Right cardiac atrium (tissue), 5 donors: ENCODE data around the gene TAAR9. TPM values are rescaled to one million over a fixed set of nuclear protein-coding genes. Genes with fewer than 3 reads are reported as not detected.
A peak's percentile ranks its signal among the peaks of the same experiment; 100 is the strongest.
"Not testable (repeated sequence)": the region's sequence is repeated elsewhere in the genome, so short reads cannot be mapped to it uniquely, and the experiment has no call there.

Source experiments
- ATAC-seq, 2 donors: fragments of 200-7000 bp; cut with Tn5 transposase; one replicate each; pipeline versions ENCODE4 v1.8.0 to v1.9.1; 2020; ENCODE audit warnings: moderate library complexity in 2 of 2, mild to moderate bottlenecking in 1 of 2
- DNase-seq, 3 donors: peaks; one replicate each; pipeline ENCODE4 v3.0.0-alpha.2; 2020
- H3K27ac ChIP-seq: one replicate; pipeline ENCODE4 v1.5.1; 2013; ENCODE audit warnings: mild to moderate bottlenecking, low read length, control low read depth, moderate library complexity
- H3K27me3 ChIP-seq: one replicate; pipeline ENCODE4 v1.6.1; 2013; ENCODE audit not compliant: control insufficient read depth, insufficient read depth
- H3K4me1 ChIP-seq: one replicate; pipeline ENCODE4 v1.6.1; 2013; ENCODE audit warnings: low read length; ENCODE audit not compliant: control insufficient read depth, insufficient read depth
- H3K4me3 ChIP-seq: one replicate; pipeline ENCODE4 v1.5.1; 2013; ENCODE audit warnings: low read length, control low read depth
- H3K9me3 ChIP-seq: one replicate; pipeline ENCODE4 v1.6.1; 2013; ENCODE audit warnings: low read length; ENCODE audit not compliant: control insufficient read depth
- WGBS: extraction: QIAGEN DNeasy Blood & Tissue Kit; methylation state at CpG from one replicate; pipeline ENCODE4 v1.1.7; 2013; 5-methylcytosine and 5-hydroxymethylcytosine counted together
- intact Hi-C, 4 donors: fragments of 100-400 bp; cut with DNase I; formaldehyde crosslinking; loops; one replicate each; pipeline versions ENCODE4 v1.11.0 to v1.14.0; 2022 to 2023
- polyA plus RNA-seq: library from polyadenylated mRNA; stranded (reverse); fragments of 200-250 nt; gene quantifications from one replicate; pipeline ENCODE4 v1.2.3, GENCODE V29; 2013
- total RNA-seq, 4 donors: library from RNA; stranded (reverse); fragmentation: NEBNext Ultra II Directional; extraction: Animal tissue kit (Norgen Biotek cat#: 25700); gene quantifications; one replicate each; pipeline ENCODE4 v1.2.1, GENCODE V29; 2021
- donor health status: healthy with polysubstance abuse.
- donor health status: DM: no; HTN: yes; CAD: no.
- donor health status: DM: no; HTN: no; CAD: no.
- donor health status: DM: no; HTN: yes; CAD: no; lungs with severe emphysema.
- donor health status: DM: yes; HTN: yes; CAD: no.

Gene TAAR9
- total and polyA plus RNA-seq, 5 donors, result not detected

DNA sequence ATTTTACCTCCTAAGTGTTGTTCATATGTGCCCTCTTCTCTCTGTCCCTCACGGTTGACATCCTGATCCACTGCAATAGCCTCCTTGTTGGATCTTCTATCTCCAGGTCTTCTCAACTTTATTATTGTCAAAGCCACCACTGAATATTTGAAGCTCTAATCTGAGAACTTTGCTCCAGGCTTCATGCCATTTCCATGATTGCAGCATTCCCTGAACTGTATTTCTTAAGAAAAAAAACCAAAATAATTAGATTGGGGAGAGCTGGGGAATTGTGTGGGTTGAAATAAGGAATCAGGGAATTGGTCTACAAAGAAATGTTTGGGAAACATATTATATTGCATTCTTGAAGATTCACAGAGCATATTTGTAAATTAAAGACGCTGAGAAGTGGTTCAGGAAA lies 22.7 kb upstream of the TAAR9 start:
- Histone ChIP-seq H3K4me1 (peaks cover 4% of the 10 kb centered on the region), H3K9me3 (no peaks in the 10 kb centered on the region), H3K27me3 (no peaks in the 10 kb centered on the region), H3K27ac (no peak overlapping the region), H3K4me3 (no peak overlapping the region)
- intact Hi-C loops, result no loop called here
- no peak for DNase-seq
- ATAC-seq, result no peak
- WGBS, result 59% methylated on average over 2 of the region's 2 CpGs

GRCh38 chr6:132520953-132521352 lies 17.1 kb upstream of the TAAR9 start:
- DNase-seq (no peak), ATAC-seq (no peak)
- intact Hi-C loops, result loop anchor here in 1 of 4 donors (10.0 kb wide), 1 partner anchor 274 kb away; the partner anchor contains the start of gene SLC18B1
- Histone ChIP-seq H3K4me1 (no peaks in the 10 kb centered on the region), H3K27me3 (no peaks in the 10 kb centered on the region), H3K27ac (no peak overlapping the region), H3K4me3 (no peak overlapping the region), H3K9me3 (no peaks in the 10 kb centered on the region)
- 48% methylated on average over 2 of the region's 2 CpGs for WGBS

GRCh38 chr6:132524646-132525045 lies 13.4 kb upstream of the TAAR9 start:
- Histone ChIP-seq H3K4me3 (no peak overlapping the region), H3K4me1 (no peaks in the 10 kb centered on the region), H3K27ac (no peak overlapping the region), H3K27me3 (no peaks in the 10 kb centered on the region), H3K9me3 (no peaks in the 10 kb centered on the region)
- 91% methylated on average over 5 of the region's 5 CpGs for WGBS
- ATAC-seq (no peak), DNase-seq (no peak)
- intact Hi-C loops, result loop anchor here in 1 of 4 donors (10.0 kb wide), 1 partner anchor 270 kb away; the partner anchor contains the start of gene SLC18B1

GRCh38 chr6:132525866-132526265 lies 12.2 kb upstream of the TAAR9 start:
- 79% methylated on average over 4 of the region's 4 CpGs for WGBS
- Histone ChIP-seq H3K27me3 (no peaks in the 10 kb centered on the region), H3K4me1 (no peaks in the 10 kb centered on the region), H3K9me3 (no peaks in the 10 kb centered on the region), H3K4me3 (no peak overlapping the region), H3K27ac (no peak overlapping the region)
- intact Hi-C loops, result loop anchor here in 1 of 4 donors (10.0 kb wide), 1 partner anchor 269 kb away; the partner anchor contains the start of gene SLC18B1
- ATAC-seq, result no peak
- no peak for DNase-seq

DNA sequence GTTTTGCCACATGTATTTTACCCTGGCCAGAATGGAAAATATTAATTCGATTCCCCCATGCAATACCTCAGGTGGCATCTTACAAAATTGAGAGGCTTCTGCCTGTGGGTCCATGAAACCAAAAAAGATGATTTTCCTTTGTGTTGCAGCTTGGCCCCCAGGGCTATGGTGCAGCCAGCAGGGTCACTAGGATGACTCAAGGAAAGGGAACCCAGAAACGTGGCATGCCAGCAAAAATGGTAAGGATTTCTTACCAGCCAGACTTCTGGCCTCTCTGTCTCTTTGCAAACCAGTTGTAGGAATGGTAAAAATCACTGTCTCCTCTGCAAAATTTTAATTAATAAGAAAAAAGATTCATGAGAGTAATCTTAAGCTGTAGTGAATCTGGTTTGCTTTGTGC lies 11.6 kb upstream of the TAAR9 start:
- no peaks in the 10 kb centered on the region for H3K4me1 ChIP-seq
- intact Hi-C loops, result loop anchor here in 1 of 4 donors (10.0 kb wide), 1 partner anchor 268 kb away; the partner anchor contains the start of gene SLC18B1
- H3K27me3 ChIP-seq, result no peaks in the 10 kb centered on the region
- no peak overlapping the region for H3K4me3 ChIP-seq
- ATAC-seq, result no peak
- no peak overlapping the region for H3K27ac ChIP-seq
- 60% methylated on average over 2 of the region's 2 CpGs for WGBS
- H3K9me3 ChIP-seq, result no peaks in the 10 kb centered on the region
- DNase-seq, result no peak

DNA sequence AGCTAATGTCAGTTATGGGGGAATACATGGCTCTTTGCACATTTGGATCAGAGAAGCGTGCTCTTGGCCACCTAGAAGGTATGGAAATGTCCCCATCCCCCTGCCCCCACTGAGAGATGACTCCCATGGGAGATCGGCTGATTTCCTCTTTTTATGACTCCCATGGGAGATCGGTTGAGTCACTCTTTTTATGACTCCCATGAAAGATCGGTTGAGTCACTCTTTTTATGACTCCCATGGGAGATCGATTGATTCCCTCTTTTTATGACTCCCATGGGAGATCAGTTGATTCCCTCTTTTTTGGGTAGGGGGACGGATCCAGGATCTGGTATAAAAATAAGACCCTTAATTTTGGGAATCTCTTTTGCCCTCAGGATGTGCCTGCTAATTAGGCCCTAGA lies 10.3 kb upstream of the TAAR9 start:
- DNase-seq, result no peak
- 80% methylated on average over 6 of the region's 6 CpGs for WGBS
- H3K27me3 ChIP-seq, result no peaks in the 10 kb centered on the region
- no peaks in the 10 kb centered on the region for H3K9me3 ChIP-seq
- no peaks in the 10 kb centered on the region for H3K4me1 ChIP-seq
- H3K27ac ChIP-seq, result no peak overlapping the region
- no peak for ATAC-seq
- no peak overlapping the region for H3K4me3 ChIP-seq
- intact Hi-C loops, result loop anchor here in 1 of 4 donors (10.0 kb wide), 1 partner anchor 267 kb away; the partner anchor contains the start of gene SLC18B1

DNA sequence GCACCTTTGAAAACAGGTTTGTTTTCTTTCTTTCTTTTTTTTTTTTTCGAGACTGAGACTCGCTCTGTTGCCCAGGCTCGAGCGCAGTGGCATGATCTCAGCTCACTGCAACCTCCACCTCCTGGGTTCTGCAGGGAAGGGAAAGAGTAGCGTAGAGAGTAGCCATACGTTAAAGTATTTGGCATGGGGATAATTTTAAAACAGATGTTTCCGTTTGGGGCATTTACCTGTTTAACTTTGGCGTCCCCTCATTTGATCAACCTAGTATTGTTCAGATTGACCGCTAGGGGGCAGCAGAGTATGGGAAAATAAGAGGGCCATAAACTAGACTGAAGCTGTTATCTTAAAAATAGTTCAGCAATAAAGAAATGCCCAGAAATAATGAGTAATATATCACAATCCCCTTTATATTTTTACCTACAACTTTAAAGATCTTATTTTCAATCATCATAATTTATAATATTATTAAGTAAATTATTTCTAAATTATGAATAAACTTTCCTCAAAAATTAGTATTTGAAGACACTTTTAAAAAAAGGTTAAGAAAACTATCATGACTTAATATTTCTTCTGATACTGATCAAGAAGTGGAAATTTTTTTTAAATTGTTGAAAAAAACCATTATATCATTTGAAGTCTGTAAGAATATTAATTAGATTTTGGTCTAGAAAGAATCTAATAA lies 7.6 kb upstream of the TAAR9 start:
- Histone ChIP-seq H3K27ac (no peak overlapping the region), H3K4me3 (no peak overlapping the region), H3K9me3 (no peaks in the 10 kb centered on the region), H3K27me3 (no peaks in the 10 kb centered on the region), H3K4me1 (no peaks in the 10 kb centered on the region)
- peak; percentile 70 to 72 for ATAC-seq
- DNase-seq, result peak in 1 of 3 donors; percentile 39
- intact Hi-C loops, result loop anchor here in 1 of 4 donors (10.0 kb wide), 1 partner anchor 264 kb away; the partner anchor contains the start of gene SLC18B1
- WGBS, result 22% methylated on average over 9 of the region's 9 CpGs

GRCh38 chr6:132534546-132534945 lies 3.5 kb upstream of the TAAR9 start:
- not testable (repeated sequence) for H3K9me3 ChIP-seq, H3K4me1 ChIP-seq, ATAC-seq, H3K27ac ChIP-seq, DNase-seq, H3K4me3 ChIP-seq, H3K27me3 ChIP-seq
- 75% methylated on average over 2 of the region's 2 CpGs for WGBS
- intact Hi-C loops, result loop anchor here in 1 of 4 donors (10.0 kb wide), 1 partner anchor 260 kb away; the partner anchor contains the start of gene SLC18B1

DNA sequence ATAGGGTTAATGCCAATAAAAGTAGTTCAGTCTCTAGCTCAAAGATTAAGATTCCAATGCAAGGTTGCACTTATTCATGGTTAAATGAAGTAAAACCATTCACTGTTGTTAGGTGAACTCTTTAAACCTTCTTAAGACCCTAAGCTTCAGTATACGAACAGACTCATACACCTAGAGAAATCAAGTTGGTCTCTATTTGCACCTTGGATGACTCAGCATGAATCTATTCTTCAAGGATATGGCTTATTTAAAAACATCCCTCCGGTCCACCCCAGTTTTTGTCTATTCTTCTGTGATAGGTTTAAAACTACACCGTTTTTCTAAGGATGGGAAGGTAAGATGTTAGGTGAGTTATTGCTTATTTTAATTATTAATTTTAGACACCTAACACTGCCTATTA lies 932 bp upstream of the TAAR9 start:
- 87% methylated on average over 3 of the region's 3 CpGs for WGBS
- intact Hi-C loops, result loop anchor here in 1 of 4 donors (10.0 kb wide), 1 partner anchor 258 kb away; the partner anchor contains the start of gene SLC18B1

DNA sequence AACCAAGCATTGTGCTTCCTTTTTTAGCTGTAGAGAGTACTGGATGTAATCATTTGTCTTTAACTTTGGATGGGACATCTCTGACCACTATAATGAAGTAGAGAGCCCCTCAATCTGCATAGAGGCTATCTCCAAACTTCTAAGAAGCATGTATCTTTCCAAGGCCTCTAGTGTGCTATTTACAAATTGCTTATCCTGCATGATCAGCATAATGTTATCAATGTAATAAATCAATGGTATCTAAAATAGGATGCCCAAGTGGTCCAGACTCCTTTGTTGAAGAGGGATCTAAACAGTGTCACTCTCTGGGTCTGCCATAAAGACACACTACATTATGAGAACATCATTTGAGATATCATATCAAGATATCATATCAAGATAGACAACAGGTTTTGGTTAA lies 6.7 kb downstream of the TAAR9 start:
- Histone ChIP-seq H3K27me3 (no peaks in the 10 kb centered on the region), H3K9me3 (no peaks in the 10 kb centered on the region), H3K4me3 (no peak overlapping the region), H3K4me1 (no peaks in the 10 kb centered on the region), H3K27ac (no peak overlapping the region)
- ATAC-seq, result no peak
- no peak for DNase-seq
- intact Hi-C loops, result no loop called here

More for the DNA sequence above, 932 bp upstream of the TAAR9 start:
- Histone ChIP-seq H3K27ac (no peak overlapping the region), H3K4me1 (no peaks in the 10 kb centered on the region), H3K9me3 (no peaks in the 10 kb centered on the region), H3K4me3 (no peak overlapping the region), H3K27me3 (no peaks in the 10 kb centered on the region)
- no peak for ATAC-seq
- DNase-seq, result no peak

- Histone ChIP-seq H3K27me3 (no peaks in the 10 kb centered on the region), H3K4me1 (no peaks in the 10 kb centered on the region), H3K27ac (no peak overlapping the region), H3K4me3 (no peak overlapping the region), H3K9me3 (no peaks in the 10 kb centered on the region)
- intact Hi-C loops, result no loop called here
- WGBS, result 86% methylated on average over 4 of the region's 4 CpGs
- DNase-seq (no peak), ATAC-seq (no peak)
These were observed 10.8 kb downstream of the TAAR9 start for GRCh38 chr6:132548746-132549463.
